ENCODE data around the gene DYNC1I1.

DNA sequence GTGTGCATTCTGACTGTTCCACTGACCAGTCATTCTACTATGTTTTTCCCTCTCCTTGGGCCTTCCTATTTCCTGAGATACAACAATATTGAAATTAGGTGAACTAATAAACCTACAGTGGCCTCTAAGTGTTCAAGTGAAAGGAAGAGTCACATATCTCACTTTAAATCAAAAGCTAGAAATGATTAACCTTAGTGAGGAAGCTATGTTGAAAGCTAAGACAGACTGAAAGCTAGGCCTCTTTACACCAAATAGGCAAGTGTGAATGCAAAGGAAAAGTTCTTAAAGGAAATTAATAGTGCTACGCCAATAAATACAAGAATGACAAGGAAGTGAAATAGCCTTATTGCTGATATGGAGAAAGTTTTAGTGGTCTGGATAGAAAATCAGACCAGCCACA, 5.7 kb upstream of the DYNC1I1 start:
- TF ChIP-seq, protein P1, sequence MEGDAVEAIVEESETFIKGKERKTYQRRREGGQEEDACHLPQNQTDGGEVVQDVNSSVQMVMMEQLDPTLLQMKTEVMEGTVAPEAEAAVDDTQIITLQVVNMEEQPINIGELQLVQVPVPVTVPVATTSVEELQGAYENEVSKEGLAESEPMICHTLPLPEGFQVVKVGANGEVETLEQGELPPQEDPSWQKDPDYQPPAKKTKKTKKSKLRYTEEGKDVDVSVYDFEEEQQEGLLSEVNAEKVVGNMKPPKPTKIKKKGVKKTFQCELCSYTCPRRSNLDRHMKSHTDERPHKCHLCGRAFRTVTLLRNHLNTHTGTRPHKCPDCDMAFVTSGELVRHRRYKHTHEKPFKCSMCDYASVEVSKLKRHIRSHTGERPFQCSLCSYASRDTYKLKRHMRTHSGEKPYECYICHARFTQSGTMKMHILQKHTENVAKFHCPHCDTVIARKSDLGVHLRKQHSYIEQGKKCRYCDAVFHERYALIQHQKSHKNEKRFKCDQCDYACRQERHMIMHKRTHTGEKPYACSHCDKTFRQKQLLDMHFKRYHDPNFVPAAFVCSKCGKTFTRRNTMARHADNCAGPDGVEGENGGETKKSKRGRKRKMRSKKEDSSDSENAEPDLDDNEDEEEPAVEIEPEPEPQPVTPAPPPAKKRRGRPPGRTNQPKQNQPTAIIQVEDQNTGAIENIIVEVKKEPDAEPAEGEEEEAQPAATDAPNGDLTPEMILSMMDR (conservative IDR thresholded peaks at IDR 0.05; ENCODE audit: low read depth, low read length): no peak
- TF ChIP-seq RAD21 (IDR thresholded peaks at IDR 0.05; ENCODE audit: low read length) (no peak), NFE2L2 (IDR thresholded peaks at IDR 0.05; ENCODE audit: low read depth, low read length) (no peak), BHLHE40 (IDR thresholded peaks at IDR 0.05; ENCODE audit: low read depth, low read length) (no peak), POLR2A (IDR thresholded peaks at IDR 0.05; ENCODE audit: low read depth, low read length) (no peak), MXI1 (IDR thresholded peaks at IDR 0.05; ENCODE audit: borderline replicate concordance, low read depth, low read length) (no peak), MAFK (IDR thresholded peaks at IDR 0.05; ENCODE audit: low read depth, low read length) (no peak)
